ENCODE results near the gene GALNT6.

GALNT6 gene

DNA sequence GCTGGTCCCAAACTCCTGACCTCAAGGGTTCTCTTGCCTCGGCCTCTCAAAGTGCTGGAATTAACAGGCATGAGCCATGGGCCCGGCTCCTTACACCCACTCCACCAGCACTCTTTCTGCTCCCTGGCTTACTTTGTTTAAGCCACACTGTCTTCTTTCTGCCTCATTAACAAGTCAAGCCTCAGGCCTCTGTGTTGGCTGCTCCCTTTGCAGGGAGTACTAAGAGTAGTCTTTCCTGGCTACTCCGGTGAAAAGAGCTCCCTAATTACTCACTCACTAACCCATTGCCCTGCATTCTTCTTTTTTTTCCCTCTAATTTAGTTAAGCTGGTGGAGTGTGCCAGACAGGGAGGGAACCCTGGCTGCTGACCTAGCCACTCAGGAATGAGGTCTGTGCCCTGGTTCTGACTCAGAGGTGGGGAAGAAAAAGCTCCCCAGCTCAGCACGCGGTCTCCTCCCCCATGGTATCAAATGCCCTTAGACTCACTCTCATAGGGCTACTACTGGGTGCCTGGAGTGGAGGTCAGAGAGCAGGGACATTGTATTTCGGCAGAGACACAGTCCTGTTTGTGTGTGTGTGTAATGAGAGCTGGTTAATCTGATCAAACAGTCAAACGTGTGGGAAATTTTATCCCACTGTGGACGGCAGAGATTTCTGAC is 19.8 kb downstream of the GALNT6 start:
- H3K36me3 ChIP-seq (ENCODE audit: insufficient read depth, low read length) = no peaks in the 10 kb centered on the region
- no peaks in the 10 kb centered on the region for H3F3A ChIP-seq (ENCODE audit: insufficient read depth, low read length)
- H3K9me3 ChIP-seq (ENCODE audit: low read length) = no peaks in the 10 kb centered on the region
- H4K20me1 ChIP-seq (ENCODE audit: insufficient read depth, low read length) = no peaks in the 10 kb centered on the region
- H3K9me2 ChIP-seq (ENCODE audit: low read depth, low read length) = no peaks in the 10 kb centered on the region
- peaks cover 9% of the 10 kb centered on the region for H3K4me1 ChIP-seq (ENCODE audit: insufficient read depth, low read length, severe bottlenecking)
- no peak overlapping the region for H3K9ac ChIP-seq (ENCODE audit: low read length)
- no peak overlapping the region for H2AFZ ChIP-seq (ENCODE audit: low read length)
- H3K4me2 ChIP-seq (ENCODE audit: low read length) = no peak overlapping the region
- no peak overlapping the region for H3K27ac ChIP-seq (ENCODE audit: low read depth, low read length, poor library complexity, severe bottlenecking)
- H3K27me3 ChIP-seq (ENCODE audit: insufficient read depth, low read length) = 0 out of 2 replicates have a peak, but pooled peaks cover 3% of the 10 kb centered on the region
- H3K4me3 ChIP-seq (ENCODE audit: low read depth, low read length, poor library complexity, severe bottlenecking) = no peak overlapping the region
- H3K79me2 ChIP-seq (ENCODE audit: insufficient read depth, low read length) = no peaks in the 10 kb centered on the region
- TF ChIP-seq, protein P1, sequence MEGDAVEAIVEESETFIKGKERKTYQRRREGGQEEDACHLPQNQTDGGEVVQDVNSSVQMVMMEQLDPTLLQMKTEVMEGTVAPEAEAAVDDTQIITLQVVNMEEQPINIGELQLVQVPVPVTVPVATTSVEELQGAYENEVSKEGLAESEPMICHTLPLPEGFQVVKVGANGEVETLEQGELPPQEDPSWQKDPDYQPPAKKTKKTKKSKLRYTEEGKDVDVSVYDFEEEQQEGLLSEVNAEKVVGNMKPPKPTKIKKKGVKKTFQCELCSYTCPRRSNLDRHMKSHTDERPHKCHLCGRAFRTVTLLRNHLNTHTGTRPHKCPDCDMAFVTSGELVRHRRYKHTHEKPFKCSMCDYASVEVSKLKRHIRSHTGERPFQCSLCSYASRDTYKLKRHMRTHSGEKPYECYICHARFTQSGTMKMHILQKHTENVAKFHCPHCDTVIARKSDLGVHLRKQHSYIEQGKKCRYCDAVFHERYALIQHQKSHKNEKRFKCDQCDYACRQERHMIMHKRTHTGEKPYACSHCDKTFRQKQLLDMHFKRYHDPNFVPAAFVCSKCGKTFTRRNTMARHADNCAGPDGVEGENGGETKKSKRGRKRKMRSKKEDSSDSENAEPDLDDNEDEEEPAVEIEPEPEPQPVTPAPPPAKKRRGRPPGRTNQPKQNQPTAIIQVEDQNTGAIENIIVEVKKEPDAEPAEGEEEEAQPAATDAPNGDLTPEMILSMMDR (IDR thresholded peaks at IDR 0.05; ENCODE audit: low read length) = no peak
- no peak for TF ChIP-seq EZH2 (IDR thresholded peaks at IDR 0.05; ENCODE audit: borderline replicate concordance, low read length)

DNA sequence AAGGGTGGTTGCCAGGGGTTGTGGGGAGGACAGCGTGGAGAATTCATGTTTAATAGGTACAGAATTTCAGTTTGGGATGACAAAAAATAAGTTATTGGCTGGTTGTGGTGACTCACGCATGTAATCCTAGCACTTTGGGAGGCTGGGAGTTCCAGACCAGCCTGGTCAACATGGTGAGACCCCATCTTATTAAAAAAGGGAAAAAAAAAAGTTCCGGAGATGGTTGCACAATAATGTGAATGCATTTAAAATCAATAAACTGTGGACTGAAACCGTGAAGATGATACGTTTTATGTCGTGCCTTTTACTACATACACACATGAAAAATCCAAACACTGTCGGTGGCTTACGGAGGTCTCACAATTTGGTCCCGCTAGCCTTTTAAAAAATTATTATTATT is 20.5 kb downstream of the GALNT6 start:
- Histone ChIP-seq H3K9me3 (ENCODE audit: low read length) (no peaks in the 10 kb centered on the region), H3K79me2 (ENCODE audit: insufficient read depth, low read length) (no peaks in the 10 kb centered on the region), H3K4me2 (ENCODE audit: low read length) (no peak overlapping the region), H3F3A (ENCODE audit: insufficient read depth, low read length) (no peaks in the 10 kb centered on the region), H3K36me3 (ENCODE audit: insufficient read depth, low read length) (no peaks in the 10 kb centered on the region), H3K27ac (ENCODE audit: low read depth, low read length, poor library complexity, severe bottlenecking) (no peak overlapping the region), H2AFZ (ENCODE audit: low read length) (no peak overlapping the region), H3K4me1 (ENCODE audit: insufficient read depth, low read length, severe bottlenecking) (peaks cover 9% of the 10 kb centered on the region), H3K4me3 (ENCODE audit: low read depth, low read length, poor library complexity, severe bottlenecking) (no peak overlapping the region), H3K9me2 (ENCODE audit: low read depth, low read length) (no peaks in the 10 kb centered on the region), H4K20me1 (ENCODE audit: insufficient read depth, low read length) (no peaks in the 10 kb centered on the region), H3K27me3 (ENCODE audit: insufficient read depth, low read length) (no peaks in the 10 kb centered on the region), H3K9ac (ENCODE audit: low read length) (no peak overlapping the region)
- TF ChIP-seq EZH2 (IDR thresholded peaks at IDR 0.05; ENCODE audit: borderline replicate concordance, low read length) = no peak
- TF ChIP-seq, protein P1 (IDR thresholded peaks at IDR 0.05; ENCODE audit: low read length) = no peak

DNA sequence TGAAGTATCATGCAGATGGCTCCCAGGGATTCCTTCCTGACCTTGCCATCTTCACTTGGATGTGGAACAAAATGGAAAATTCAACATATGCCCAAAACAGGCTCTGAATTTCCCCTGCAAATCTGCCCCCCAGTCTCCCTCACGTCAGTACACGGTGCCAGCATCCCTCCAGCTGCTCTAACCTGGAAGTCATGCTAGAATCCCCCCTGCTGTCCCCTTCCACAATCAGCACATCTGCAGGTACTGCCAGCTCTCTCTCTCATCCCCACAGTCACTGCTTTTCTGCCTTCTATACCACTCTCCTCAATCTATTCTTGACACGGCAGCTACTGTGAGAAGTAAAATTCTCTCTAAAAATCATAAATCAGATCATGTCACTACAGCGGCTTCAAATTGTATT is 21.6 kb downstream of the GALNT6 start:
- H3K4me3 ChIP-seq (ENCODE audit: low read depth, low read length, poor library complexity, severe bottlenecking) = no peak overlapping the region
- H3K27ac ChIP-seq (ENCODE audit: low read depth, low read length, poor library complexity, severe bottlenecking) = no peak overlapping the region
- no peaks in the 10 kb centered on the region for H3K9me2 ChIP-seq (ENCODE audit: low read depth, low read length)
- peaks cover 9% of the 10 kb centered on the region for H3K4me1 ChIP-seq (ENCODE audit: insufficient read depth, low read length, severe bottlenecking)
- no peak overlapping the region for H3K4me2 ChIP-seq (ENCODE audit: low read length)
- H3K27me3 ChIP-seq (ENCODE audit: insufficient read depth, low read length) = no peaks in the 10 kb centered on the region
- no peak overlapping the region for H3K9ac ChIP-seq (ENCODE audit: low read length)
- no peaks in the 10 kb centered on the region for H3K36me3 ChIP-seq (ENCODE audit: insufficient read depth, low read length)
- H2AFZ ChIP-seq (ENCODE audit: low read length) = no peak overlapping the region
- H3F3A ChIP-seq (ENCODE audit: insufficient read depth, low read length) = no peaks in the 10 kb centered on the region
- H4K20me1 ChIP-seq (ENCODE audit: insufficient read depth, low read length) = no peaks in the 10 kb centered on the region
- no peaks in the 10 kb centered on the region for H3K79me2 ChIP-seq (ENCODE audit: insufficient read depth, low read length)
- H3K9me3 ChIP-seq (ENCODE audit: low read length) = no peaks in the 10 kb centered on the region
- no peak for TF ChIP-seq EZH2 (IDR thresholded peaks at IDR 0.05; ENCODE audit: borderline replicate concordance, low read length)
- TF ChIP-seq, protein P1 (IDR thresholded peaks at IDR 0.05; ENCODE audit: low read length) = no peak

Data from OCI-LY1 (cell line).